ENCODE data around the gene TTC22. TPM values are rescaled to one million over a fixed set of nuclear protein-coding genes. Genes with fewer than 3 reads are reported as not detected.
A peak's percentile ranks its signal among the peaks of the same experiment; 100 is the strongest.

Gene TTC22
- 17.2 and 17.4 TPM in 2 replicates for total RNA-seq (2022)
- percentile 58 among the genes with signal in this experiment for Bru-seq, nascent RNA
- percentile 58 among the genes with signal in this experiment for BruChase-seq, experiment 1, labeled RNA remaining after a 6-hour chase
- BruChase-seq, experiment 2, labeled RNA remaining after a 2-hour chase: percentile 64 among the genes with signal in this experiment
- long read RNA-seq, transcript TTC22-202 (7 exons, 3,345 nt): major isoform, 13 of 23 reads
- long read RNA-seq, partial matches to known transcripts: 1 of 23 reads
- long read RNA-seq, other reads (novel, unspliced or antisense): 9 of 23 reads

DNA sequence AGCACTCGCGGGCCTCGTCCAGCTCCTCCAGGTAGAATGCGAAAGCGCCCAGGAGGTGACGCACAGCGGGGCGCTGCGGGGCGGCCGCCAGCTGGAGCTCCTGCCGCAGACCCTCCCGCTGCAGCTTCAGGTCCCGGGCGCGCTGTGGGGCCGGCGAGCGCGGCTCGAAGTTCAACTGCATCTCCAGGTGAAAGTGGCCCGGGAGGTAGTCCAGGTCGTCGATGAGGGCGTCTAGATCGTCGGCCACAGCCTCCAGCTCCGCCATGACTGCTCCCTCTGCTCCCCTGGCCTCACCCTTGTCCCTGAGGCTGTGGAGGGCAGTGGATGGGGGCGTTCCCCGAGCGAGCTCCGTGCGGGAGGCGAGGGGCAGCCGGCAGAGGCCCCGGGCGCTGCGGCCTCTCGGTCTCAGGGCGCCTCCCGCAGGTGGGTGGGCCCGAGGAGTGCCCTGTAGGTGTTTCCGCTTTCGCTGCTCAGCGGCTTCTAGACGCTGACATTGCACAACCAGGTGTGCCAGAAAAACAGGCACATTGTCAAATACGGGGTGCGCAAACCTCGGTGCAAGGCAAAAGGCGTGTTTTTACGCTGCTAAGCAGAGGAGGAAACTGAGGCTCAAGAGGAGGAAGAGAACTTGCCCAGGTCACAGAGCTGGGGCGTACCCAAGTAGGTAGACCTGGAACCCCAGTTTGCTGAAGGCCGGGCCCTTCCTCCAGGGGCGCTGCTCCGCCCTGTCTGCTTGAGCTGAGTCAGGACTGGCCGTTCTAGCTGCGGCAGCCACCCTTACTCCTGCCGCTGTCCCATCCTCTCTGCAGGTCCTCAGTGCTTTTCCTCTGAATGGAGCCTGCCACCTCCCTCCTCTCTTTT, at the start of gene TTC22:
TTC22 (minus strand) TSS at position 425 of the 861 bp plus-strand sequence; CDS start at position 265, 160 bp downstream.
- Mint-ChIP-seq H3K4me3 (ENCODE audit: low read depth, unreplicated experiment) (peak within 1 kb of the TSS; percentile 89), H3K36me3 (ENCODE audit: insufficient read depth, unreplicated experiment) (peaks cover 29% of the 10 kb centered on the region), H3K27me3 (ENCODE audit: unreplicated experiment) (no peaks in the 10 kb centered on the region), H3K9me3 (ENCODE audit: low read depth, unreplicated experiment) (no peaks in the 10 kb centered on the region), H3K27ac (ENCODE audit: unreplicated experiment) (peak within 1 kb of the TSS; percentile 74), H3K4me1 (ENCODE audit: low read depth, unreplicated experiment) (peaks cover 78% of the 10 kb centered on the region)
- intact Hi-C loops (cut with micrococcal nuclease; ENCODE audit: unreplicated experiment): no loop called here
- CTCF ChIA-PET: interaction anchor here (0.5 to 2.1 kb wide), 10 partner anchors 9 to 601 kb away, joined by 3 to 9 read pairs (median 4); partner anchors contain the start of genes CYB5RL and MRPL37
- TF ChIP-seq, protein P1, sequence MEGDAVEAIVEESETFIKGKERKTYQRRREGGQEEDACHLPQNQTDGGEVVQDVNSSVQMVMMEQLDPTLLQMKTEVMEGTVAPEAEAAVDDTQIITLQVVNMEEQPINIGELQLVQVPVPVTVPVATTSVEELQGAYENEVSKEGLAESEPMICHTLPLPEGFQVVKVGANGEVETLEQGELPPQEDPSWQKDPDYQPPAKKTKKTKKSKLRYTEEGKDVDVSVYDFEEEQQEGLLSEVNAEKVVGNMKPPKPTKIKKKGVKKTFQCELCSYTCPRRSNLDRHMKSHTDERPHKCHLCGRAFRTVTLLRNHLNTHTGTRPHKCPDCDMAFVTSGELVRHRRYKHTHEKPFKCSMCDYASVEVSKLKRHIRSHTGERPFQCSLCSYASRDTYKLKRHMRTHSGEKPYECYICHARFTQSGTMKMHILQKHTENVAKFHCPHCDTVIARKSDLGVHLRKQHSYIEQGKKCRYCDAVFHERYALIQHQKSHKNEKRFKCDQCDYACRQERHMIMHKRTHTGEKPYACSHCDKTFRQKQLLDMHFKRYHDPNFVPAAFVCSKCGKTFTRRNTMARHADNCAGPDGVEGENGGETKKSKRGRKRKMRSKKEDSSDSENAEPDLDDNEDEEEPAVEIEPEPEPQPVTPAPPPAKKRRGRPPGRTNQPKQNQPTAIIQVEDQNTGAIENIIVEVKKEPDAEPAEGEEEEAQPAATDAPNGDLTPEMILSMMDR (IDR thresholded peaks at IDR 0.05; ENCODE audit: unreplicated experiment): peak; percentile 83
- no TSS peak for BruUV-seq (replicated peaks)
- peak; percentile 86 for DNase-seq

DNA sequence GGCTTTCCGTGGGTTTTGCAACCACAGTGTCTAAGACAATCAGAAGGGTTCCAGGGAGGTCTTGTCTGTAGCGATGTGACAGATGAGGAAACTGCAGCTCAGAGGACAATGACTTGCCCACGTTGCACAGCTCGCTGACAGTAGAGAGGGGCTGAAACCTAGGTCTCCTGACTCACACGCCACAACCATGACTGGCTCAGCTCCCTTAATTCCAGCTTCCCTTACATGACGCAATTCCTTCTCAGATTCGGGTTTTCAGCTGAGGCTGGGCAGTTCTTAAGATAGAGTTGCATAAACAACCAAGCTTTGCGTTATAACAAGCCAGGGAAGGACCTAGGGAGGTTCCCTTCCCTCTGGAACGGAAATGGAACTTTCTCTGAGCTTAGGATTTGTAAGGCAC, 49.6 kb upstream of the TTC22 start:
- no peak overlapping the region for H3K27ac Mint-ChIP-seq (ENCODE audit: unreplicated experiment)
- TF ChIP-seq, protein P1 (IDR thresholded peaks at IDR 0.05; ENCODE audit: unreplicated experiment): no peak
- no peaks in the 10 kb centered on the region for H3K27me3 Mint-ChIP-seq (ENCODE audit: unreplicated experiment)
- peaks cover 75% of the 10 kb centered on the region for H3K36me3 Mint-ChIP-seq (ENCODE audit: insufficient read depth, unreplicated experiment)
- peaks cover 21% of the 10 kb centered on the region for H3K4me1 Mint-ChIP-seq (ENCODE audit: low read depth, unreplicated experiment)
- no peak for DNase-seq
- BruUV-seq (replicated peaks): no TSS peak
- CTCF ChIA-PET: no interaction called here
- no peak overlapping the region for H3K4me3 Mint-ChIP-seq (ENCODE audit: low read depth, unreplicated experiment)
- H3K9me3 Mint-ChIP-seq (ENCODE audit: low read depth, unreplicated experiment): no peaks in the 10 kb centered on the region
- intact Hi-C loops (cut with micrococcal nuclease; ENCODE audit: unreplicated experiment): no loop called here

- no peak overlapping the region for H3K4me3 Mint-ChIP-seq (ENCODE audit: low read depth, unreplicated experiment)
- H3K4me1 Mint-ChIP-seq (ENCODE audit: low read depth, unreplicated experiment): peaks cover 21% of the 10 kb centered on the region
- no TSS peak for BruUV-seq (replicated peaks)
- DNase-seq: no peak
- H3K27me3 Mint-ChIP-seq (ENCODE audit: unreplicated experiment): no peaks in the 10 kb centered on the region
- intact Hi-C loops (cut with micrococcal nuclease; ENCODE audit: unreplicated experiment): no loop called here
- no peaks in the 10 kb centered on the region for H3K9me3 Mint-ChIP-seq (ENCODE audit: low read depth, unreplicated experiment)
- H3K27ac Mint-ChIP-seq (ENCODE audit: unreplicated experiment): peak overlapping the region; percentile 26
- CTCF ChIA-PET: no interaction called here
- TF ChIP-seq, protein P1 (IDR thresholded peaks at IDR 0.05; ENCODE audit: unreplicated experiment): no peak
- H3K36me3 Mint-ChIP-seq (ENCODE audit: insufficient read depth, unreplicated experiment): peaks cover 77% of the 10 kb centered on the region
Observed at GRCh38 chr1:54850069-54850730, 49.1 kb upstream of the TTC22 start.

DNA sequence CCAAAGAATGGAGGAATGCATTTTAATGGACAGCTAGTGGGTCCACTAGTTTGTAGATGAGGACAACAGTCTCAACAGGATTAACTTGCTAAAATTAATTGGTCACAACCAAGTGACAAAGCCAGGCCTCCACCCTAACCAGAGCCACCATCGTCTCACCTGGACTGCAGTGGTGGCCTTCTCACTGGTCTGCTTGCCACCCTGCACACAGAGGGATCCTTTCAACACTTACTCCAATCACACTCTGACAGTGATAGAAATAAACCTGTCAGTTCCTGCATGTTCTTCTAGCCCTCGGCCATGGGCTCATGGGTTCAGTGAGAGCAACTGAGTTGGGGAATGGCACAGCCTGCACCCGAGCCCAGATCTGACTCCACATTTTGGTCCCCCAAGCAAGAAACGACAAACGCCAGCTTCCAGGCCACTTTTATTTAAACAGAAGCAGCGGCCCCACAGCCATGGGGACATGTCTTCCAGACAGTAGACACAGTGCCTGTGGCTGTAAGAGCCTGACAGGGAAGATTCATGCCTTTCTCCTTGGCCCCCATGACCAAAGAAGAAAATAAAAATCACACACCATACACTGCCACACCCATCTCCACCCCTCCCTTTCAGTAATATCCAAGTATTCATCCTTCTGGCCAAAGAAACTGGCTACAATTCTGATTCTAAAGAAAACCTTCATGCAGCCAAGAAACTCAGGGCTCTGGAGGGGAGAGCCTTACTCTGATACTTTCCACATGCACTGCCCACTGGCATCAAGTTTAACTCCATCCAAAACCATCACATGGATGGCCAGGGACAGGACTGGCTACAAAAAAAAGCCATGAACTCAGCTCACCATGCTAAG, 48.3 kb upstream of the TTC22 start:
- no peaks in the 10 kb centered on the region for H3K9me3 Mint-ChIP-seq (ENCODE audit: low read depth, unreplicated experiment)
- H3K27ac Mint-ChIP-seq (ENCODE audit: unreplicated experiment): peak overlapping the region; percentile 26
- BruUV-seq (replicated peaks): TSS peak; percentile 60
- peaks cover 70% of the 10 kb centered on the region for H3K36me3 Mint-ChIP-seq (ENCODE audit: insufficient read depth, unreplicated experiment)
- intact Hi-C loops (cut with micrococcal nuclease; ENCODE audit: unreplicated experiment): no loop called here
- no peaks in the 10 kb centered on the region for H3K27me3 Mint-ChIP-seq (ENCODE audit: unreplicated experiment)
- DNase-seq: no peak
- TF ChIP-seq, protein P1 (IDR thresholded peaks at IDR 0.05; ENCODE audit: unreplicated experiment): no peak
- H3K4me3 Mint-ChIP-seq (ENCODE audit: low read depth, unreplicated experiment): no peak overlapping the region
- CTCF ChIA-PET: no interaction called here
- peaks cover 21% of the 10 kb centered on the region for H3K4me1 Mint-ChIP-seq (ENCODE audit: low read depth, unreplicated experiment)

Data from Calu3 (cell line).